Measurements from ENCODE around the gene HOXD11.

Gene HOXD11

GRCh38 chr2:176147210-176147799 is 40.2 kb downstream of the HOXD11 start:
- DNase-seq (ENCODE audit: low read depth in 2 of 3, low spot score in 2 of 3), result no peak

DNA sequence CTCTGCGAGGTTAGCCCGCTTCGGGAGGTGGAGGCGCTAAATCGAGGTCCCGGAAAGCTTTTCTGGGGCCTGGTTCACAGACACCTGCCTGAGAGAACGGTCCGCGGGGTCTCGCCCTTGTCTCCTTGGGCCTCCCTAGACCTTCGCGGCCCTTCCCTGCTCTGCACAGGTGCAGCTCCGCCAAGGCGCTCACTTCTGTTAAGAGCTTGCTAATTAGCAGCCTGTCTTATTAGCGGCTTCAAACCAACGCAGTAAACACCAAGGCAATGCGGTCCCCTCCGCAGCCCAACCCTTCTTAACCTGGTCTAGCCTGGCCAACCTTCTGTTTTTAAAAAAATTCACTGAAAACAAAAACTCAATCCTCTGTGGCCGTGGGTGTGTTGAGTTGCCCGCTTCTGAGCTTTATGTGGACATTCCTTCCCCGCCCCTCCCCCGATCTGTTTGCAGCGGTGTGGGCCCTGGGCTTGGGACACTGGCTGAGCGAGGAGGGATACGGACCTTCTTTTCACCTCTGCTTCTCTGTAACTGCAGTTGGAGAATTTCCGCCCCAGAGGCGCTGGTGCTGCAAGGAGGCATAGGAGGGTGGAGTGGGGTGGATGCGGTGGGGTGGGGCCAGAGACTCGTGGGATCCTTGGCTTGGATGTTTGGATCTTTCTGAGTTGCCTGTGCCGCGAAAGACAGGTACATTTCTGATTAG is 40.9 kb downstream of the HOXD11 start:
- no peak for DNase-seq (ENCODE audit: low read depth in 2 of 3, low spot score in 2 of 3)

GRCh38 chr2:176148751-176149421 is 41.8 kb downstream of the HOXD11 start:
- no peak for DNase-seq (ENCODE audit: low read depth in 2 of 3, low spot score in 2 of 3)

DNA sequence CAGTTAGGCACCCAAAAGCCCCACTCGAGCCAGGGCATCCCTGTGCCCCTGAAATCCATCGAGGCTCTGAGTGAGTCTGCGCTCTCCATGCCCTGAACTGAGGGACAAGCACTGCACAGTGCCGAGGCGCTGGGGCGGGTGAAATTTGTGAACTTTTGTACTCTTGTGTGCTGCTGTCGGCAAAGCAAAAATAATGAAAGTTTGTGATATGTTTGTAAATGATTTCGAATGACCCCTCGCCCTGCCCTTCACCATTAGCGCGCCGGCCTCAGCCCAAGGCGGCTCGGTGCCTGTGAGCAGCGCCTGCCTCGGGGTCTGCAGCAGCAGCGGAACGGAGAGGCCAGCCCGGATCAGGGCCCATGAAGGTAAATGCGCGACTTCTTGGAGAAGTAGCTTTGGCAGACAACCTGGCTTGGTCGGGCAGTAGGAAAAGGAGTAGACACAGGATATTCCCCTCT is 42.4 kb downstream of the HOXD11 start:
- DNase-seq (ENCODE audit: low read depth in 2 of 3, low spot score in 2 of 3), result no peak

DNA sequence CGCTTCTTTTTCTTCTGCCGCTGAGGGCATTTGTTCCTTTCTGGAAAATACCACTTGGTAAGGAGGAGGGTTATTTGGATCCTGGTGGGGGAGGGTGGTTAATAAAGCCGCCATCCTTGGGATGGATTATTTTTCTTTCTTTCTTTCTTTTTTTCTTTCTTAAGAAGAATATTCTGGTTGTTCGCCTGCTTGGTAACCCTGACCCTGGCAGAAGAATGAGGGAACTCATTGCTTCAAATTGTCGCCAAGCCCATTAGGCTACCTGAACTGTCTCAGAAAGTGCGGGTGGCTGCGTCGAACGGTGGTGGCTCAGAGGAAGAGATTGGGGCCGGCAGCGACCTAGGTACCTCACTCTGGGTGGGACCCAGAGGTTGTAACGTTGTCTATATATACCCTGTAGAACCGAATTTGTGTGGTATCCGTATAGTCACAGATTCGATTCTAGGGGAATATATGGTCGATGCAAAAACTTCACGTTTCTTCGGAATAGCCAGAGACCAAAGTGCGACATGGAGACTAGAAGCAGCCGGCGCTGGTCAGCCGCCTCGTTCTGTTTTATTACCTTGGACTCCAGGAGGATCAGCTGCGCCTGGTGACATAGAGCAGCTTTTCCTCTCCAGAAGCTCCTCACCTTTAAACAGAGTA is 43.0 kb downstream of the HOXD11 start:
- DNase-seq (ENCODE audit: low read depth in 2 of 3, low spot score in 2 of 3), result no peak

- no peak for DNase-seq (ENCODE audit: low read depth in 2 of 3, low spot score in 2 of 3)
Observed at GRCh38 chr2:176150584-176151441, 43.7 kb downstream of the HOXD11 start.

DNA sequence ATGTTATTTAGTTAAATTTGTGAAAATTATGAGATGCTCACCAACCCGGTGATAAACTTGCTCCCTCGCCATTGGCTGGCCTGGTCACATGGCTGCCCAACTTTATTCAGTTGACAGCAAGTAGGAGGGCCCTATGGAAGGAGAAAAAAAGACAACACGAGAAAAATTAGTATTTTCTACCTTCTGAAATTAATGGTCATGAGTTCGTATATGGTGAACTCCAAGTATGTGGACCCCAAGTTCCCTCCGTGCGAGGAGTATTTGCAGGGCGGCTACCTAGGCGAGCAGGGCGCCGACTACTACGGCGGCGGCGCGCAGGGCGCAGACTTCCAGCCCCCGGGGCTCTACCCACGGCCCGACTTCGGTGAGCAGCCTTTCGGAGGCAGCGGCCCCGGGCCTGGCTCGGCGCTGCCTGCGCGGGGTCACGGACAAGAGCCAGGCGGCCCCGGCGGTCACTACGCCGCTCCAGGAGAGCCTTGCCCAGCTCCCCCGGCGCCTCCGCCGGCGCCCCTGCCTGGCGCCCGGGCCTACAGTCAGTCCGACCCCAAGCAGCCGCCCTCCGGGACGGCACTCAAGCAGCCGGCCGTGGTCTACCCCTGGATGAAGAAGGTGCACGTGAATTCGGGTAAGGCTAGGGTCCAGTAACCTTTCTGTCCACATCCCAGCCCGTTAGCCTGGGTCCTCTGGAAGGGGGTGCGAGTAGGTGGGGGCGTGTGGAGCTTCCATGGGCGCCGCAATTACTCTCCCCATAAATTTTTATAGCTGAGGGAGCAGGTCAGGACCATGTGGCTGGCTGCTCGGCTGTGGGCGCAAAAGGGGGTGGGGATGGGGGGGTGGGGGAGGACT is 44.6 kb downstream of the HOXD11 start, which contains the start of gene HOXD4:
HOXD4 (plus strand) TSS at position 109 of the 846 bp plus-strand sequence; CDS start at position 193, 84 bp downstream.
- DNase-seq (ENCODE audit: low read depth in 2 of 3, low spot score in 2 of 3), result no peak

DNA sequence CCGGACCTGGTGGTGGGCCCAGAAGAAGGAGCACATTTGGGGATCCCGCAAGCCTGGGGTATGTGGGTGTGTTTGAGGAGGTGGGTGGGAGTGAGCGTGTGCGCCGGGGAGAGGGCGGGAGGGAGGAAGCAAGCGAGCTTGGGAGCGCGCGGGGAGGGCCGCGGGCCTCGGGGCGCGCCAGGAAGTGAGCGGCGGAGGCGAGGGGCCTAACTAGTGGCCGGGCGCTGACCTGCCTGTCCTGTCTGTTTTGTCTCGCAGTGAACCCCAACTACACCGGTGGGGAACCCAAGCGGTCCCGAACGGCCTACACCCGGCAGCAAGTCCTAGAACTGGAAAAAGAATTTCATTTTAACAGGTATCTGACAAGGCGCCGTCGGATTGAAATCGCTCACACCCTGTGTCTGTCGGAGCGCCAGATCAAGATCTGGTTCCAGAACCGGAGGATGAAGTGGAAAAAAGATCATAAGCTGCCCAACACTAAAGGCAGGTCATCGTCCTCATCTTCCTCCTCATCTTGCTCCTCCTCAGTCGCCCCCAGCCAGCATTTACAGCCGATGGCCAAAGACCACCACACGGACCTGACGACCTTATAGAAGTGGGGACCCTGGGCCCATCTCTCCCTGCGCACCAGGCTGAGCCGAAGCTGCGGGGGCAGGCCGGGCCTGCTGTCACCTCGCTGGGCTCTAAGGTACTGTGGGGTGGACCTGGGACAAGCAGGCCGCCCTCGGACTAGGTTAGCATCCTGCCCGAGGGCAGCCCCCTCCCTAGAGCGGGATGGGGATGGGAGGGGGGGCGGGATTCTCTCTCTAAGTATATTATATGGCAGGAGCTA is 45.5 kb downstream of the HOXD11 start:
- DNase-seq (ENCODE audit: low read depth in 2 of 3, low spot score in 2 of 3), result no peak

DNA sequence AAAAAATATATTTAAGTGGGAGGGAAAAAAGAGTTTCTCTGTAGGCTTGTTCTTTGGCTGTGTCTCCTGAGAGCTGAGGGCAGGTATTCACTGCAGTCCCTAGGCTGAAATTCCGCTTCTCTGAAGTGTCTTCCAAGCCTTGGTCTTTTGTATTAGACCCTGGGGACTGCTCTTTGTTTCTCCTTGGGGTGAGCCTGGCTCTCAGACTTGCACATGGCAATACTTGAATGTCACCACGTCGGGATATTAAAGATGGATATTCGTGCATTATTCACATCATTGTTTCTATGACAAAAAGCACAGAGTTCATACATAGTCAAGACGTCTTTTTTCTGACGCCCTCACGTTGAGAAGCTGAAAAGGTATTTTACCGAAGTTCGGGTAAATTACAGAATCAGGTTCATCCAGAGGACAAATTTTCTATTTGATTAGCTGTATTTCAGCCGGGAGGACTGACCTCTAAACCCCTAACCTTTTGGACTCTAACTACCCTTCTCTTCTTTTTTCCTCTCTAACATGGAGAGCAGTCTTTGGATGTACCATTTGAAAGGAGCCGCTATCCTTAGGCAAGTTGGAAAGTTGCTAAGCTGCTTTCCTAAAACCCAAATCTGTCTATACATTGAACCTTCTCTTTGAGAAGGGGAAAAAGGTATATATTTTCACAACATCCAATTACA is 47.6 kb downstream of the HOXD11 start:
- DNase-seq (ENCODE audit: low read depth in 2 of 3, low spot score in 2 of 3), result no peak

- no peak for DNase-seq (ENCODE audit: low read depth in 2 of 3, low spot score in 2 of 3)
Observed at GRCh38 chr2:176155356-176156044, 48.4 kb downstream of the HOXD11 start.

DNA sequence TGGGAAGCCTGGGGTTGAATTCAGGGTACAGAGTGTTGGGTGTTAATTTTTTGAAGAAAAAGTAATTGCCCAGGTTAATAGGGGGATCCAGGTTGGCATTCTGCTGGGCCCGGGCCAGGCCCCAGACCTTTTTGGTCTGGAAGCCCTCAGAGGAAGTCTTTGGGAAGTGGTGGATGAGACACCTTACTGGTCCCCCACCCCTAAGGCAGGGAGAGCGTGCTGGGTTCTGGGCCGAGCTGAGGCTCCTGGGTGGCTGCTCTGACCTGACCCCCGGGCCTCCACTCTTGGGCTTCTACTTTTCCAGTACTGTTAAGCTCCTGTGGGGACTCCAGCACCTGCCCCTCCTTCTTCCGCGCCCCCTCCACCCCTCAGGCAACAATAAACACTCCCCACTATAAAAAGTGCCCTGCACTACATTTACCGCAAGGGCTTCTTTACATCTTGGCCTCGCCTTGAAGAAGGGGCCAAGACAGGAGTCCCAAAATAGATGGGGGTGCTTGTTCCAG is 49.3 kb downstream of the HOXD11 start:
- DNase-seq (ENCODE audit: low read depth in 2 of 3, low spot score in 2 of 3), result no peak

DNA sequence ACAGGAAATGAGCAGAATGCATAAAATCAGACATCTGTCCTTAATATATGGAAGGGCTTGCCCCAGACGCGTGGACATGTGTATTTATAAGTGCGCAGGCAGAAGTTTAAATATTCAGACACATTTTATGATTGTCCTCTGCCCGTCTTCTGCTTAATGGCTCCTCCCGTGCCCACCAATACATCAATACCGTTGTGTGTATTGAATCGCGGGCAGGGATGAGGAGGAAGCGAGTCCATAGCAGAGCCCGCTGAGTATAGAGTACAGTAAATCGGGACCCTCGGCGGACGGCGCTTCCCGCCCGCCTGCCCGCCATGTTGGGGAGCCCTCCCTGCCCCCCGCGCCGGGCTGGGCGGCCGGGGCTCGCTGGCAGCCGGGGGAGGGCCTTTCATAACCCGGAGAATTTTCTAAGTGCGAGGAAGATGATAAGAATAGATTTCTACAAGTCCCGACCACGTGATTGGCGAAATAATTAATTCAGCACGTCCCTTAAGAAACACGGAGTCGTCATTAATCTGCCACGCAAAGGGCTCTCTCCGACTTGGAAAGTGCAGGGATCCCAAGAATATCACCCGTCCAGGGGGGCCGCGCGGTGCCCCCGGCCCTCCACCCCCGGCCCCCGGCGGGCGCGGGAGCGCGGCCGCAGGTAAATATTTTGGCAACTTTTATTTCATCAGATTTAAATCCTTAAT is 49.9 kb downstream of the HOXD11 start, which contains the start of gene HOXD3:
HOXD3 (plus strand) TSS at position 501 of the 692 bp plus-strand sequence. CDS start 11,808 bp downstream, outside the sequence.
- no peak for DNase-seq (ENCODE audit: low read depth in 2 of 3, low spot score in 2 of 3)

- no peak for DNase-seq (ENCODE audit: low read depth in 2 of 3, low spot score in 2 of 3)
Observed at GRCh38 chr2:176157499-176158185, 50.6 kb downstream of the HOXD11 start.

DNA sequence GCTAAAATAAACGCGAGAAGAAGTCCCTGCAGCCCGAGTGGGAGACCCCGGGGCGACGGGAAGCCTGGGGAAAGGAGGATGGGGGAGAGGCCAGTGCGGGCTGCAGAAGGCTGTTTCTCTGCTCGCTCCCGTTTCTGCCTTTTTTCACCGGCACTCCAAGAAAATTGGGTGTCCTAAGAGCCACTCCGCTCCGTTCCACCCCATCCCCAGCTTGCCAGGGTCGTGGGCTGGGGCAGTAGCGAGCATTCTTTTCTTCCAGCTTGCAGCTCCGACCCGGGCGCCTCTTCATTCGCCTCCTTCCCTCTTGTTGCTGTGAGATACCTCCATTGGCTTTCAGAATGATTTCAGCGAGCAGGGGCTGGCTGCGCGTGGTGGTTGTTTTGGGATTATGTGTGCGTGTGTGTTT is 51.1 kb downstream of the HOXD11 start:
- no peak for DNase-seq (ENCODE audit: low read depth in 2 of 3, low spot score in 2 of 3)

DNA sequence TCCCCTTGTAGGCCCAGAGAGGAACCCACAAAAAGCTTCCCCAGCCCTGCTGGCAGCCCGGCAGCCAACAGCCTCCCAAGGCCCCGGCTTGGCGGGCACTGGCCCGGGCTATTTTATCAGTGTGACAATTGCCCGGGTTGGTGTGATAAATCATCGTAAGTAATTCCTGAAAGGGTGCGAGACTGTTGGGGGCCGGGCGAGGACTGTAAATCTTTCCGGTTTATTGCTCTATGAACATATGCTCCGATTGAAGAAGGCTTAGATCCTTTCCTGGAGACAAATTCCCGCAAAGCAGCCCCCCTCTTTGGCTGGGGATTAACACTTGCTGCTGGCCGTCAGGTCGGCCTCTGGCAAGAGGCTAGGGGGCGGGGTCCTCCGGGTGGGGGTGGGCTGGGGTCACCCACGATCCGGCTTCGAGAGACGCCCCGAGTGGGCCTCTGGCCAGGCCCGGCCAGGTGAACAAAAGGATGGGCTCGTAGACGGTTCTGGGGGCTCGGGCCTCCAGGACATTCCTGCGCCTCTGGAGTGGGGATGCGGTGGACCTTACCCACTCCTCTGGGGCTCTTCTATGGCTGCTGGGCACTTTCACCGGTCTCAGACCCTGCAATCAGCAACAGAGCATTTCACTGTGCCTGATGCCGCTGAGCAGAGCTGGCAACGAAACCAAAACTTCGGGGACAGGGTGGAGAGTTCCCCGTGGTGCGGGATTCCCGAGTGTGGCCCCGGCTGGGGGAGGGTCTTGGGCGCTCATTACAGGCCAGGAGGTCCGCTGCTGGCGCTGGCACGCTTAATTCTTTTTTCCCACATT is 52.0 kb downstream of the HOXD11 start:
- DNase-seq (ENCODE audit: low read depth in 2 of 3, low spot score in 2 of 3), result no peak

Measured in activated CD8-positive, alpha-beta memory T cell treated with anti-CD3 and anti-CD28 coated beads for 48 hours (primary cell).